GM23338 (cell line): ENCODE measurements around the gene COG7. TPM values are rescaled to one million over a fixed set of nuclear protein-coding genes. Genes with fewer than 3 reads are reported as not detected.

Experiments
- ATAC-seq: fragments of 200-7000 bp; cut with Tn5 transposase; 3 replicates; pipeline ENCODE4 v1.9.1; 2020
- DNase-seq: peaks from one replicate; pipeline ENCODE4 v3.0.0-alpha.2; 2015; ENCODE audit warnings: low spot score
- H2AFZ ChIP-seq: fragments of 200-600 bp; sonication (generic); 2 replicates; pipeline ENCODE4 v1.8.0; 2016; ENCODE audit warnings: antibody characterized with exemption, mild to moderate bottlenecking, moderate library complexity
- H3F3A ChIP-seq: fragments of 200-600 bp; sonication (generic); replicated peaks from 2 replicates; pipeline ENCODE4 v1.8.0; 2017; ENCODE audit warnings: antibody characterized with exemption, mixed run types, low read depth
- H3K27ac ChIP-seq: fragments of 200-600 bp; sonication (generic); 2 replicates; pipeline ENCODE4 v1.6.1; 2016; ENCODE audit warnings: low read depth
- H3K27me3 ChIP-seq: fragments of 200-600 bp; sonication (generic); 2 replicates; pipeline ENCODE4 v1.8.0; 2016; ENCODE audit warnings: mild to moderate bottlenecking, mixed run types, moderate library complexity; ENCODE audit not compliant: insufficient read depth
- H3K36me3 ChIP-seq: fragments of 200-600 bp; sonication (generic); 2 replicates; pipeline ENCODE4 v1.8.0; 2016; ENCODE audit warnings: mild to moderate bottlenecking; ENCODE audit not compliant: insufficient read depth
- H3K4me1 ChIP-seq: fragments of 200-600 bp; sonication (generic); 2 replicates; pipeline ENCODE4 v1.8.0; 2016; ENCODE audit warnings: mild to moderate bottlenecking, moderate library complexity; ENCODE audit not compliant: insufficient read depth
- H3K4me2 ChIP-seq: fragments of 200-600 bp; sonication (generic); 2 replicates; pipeline ENCODE4 v1.7.1; 2017; ENCODE audit warnings: mixed run types
- H3K4me3 ChIP-seq: fragments of 200-600 bp; sonication (generic); 2 replicates; pipeline ENCODE4 v1.6.1; 2016; ENCODE audit warnings: mixed run types
- H3K79me2 ChIP-seq: fragments of 200-600 bp; sonication (generic); replicated peaks from 2 replicates; pipeline ENCODE4 v1.8.0; 2017; ENCODE audit warnings: mild to moderate bottlenecking; ENCODE audit not compliant: insufficient read depth
- H3K9me2 ChIP-seq: fragments of 200-600 bp; sonication (generic); 2 replicates; pipeline ENCODE4 v1.8.0; 2017; ENCODE audit not compliant: insufficient read depth
- H4K20me1 ChIP-seq: fragments of 200-600 bp; sonication (generic); replicated peaks from 2 replicates; pipeline ENCODE4 v1.8.0; 2017; ENCODE audit warnings: mild to moderate bottlenecking; ENCODE audit not compliant: insufficient read depth
- H3K27ac Mint-ChIP-seq: 2 replicates; pipeline ENCODE4 v1.8.0; 2020; ENCODE audit warnings: inconsistent platforms, mild to moderate bottlenecking, moderate library complexity, mixed read lengths
- H3K27me3 Mint-ChIP-seq: 3 replicates; pipeline ENCODE4 v1.8.0; 2022; ENCODE audit warnings: low read depth, mild to moderate bottlenecking, moderate library complexity, mixed read lengths, inconsistent platforms; ENCODE audit not compliant: insufficient read depth, poor library complexity
- H3K36me3 Mint-ChIP-seq: 3 replicates; pipeline ENCODE4 v1.8.0; 2021; ENCODE audit warnings: low read depth, mild to moderate bottlenecking, inconsistent platforms, moderate library complexity, mixed read lengths
- H3K4me1 Mint-ChIP-seq: 3 replicates; pipeline ENCODE4 v1.8.0; 2020; ENCODE audit warnings: mild to moderate bottlenecking, inconsistent platforms, mixed read lengths
- H3K4me3 Mint-ChIP-seq: 3 replicates; pipeline ENCODE4 v1.8.0; 2021; ENCODE audit warnings: moderate library complexity, mild to moderate bottlenecking, inconsistent platforms, mixed read lengths
- H3K9me3 Mint-ChIP-seq: 3 replicates; pipeline ENCODE4 v1.8.0; 2020; ENCODE audit warnings: moderate library complexity, mild to moderate bottlenecking, inconsistent platforms, mixed read lengths
- CREB1 ChIP-seq: fragments of 250-450 bp; sonication (Bioruptor Pico); IDR thresholded peaks from 2 replicates; pipeline ENCODE4 v1.5.0; 2020; ENCODE audit warnings: low read depth, mild to moderate bottlenecking, moderate library complexity
- EZH2 ChIP-seq: fragments of 200-600 bp; sonication (generic); IDR thresholded peaks from one replicate; pipeline ENCODE4 v1.8.0; 2017; ENCODE audit warnings: antibody characterized with exemption, mild to moderate bottlenecking, low read depth; ENCODE audit not compliant: unreplicated experiment
- EZH2phosphoT487 ChIP-seq: fragments of 200-600 bp; sonication (generic); IDR thresholded peaks from one replicate; pipeline ENCODE4 v1.8.1; 2018; ENCODE audit warnings: antibody characterized with exemption; ENCODE audit not compliant: unreplicated experiment
- JUNB ChIP-seq: IDR thresholded peaks from one replicate; pipeline ENCODE4 v1.6.1; 2016; ENCODE audit warnings: antibody characterized with exemption; ENCODE audit not compliant: unreplicated experiment
- NANOG ChIP-seq: IDR thresholded peaks from 2 replicates; pipeline ENCODE4 v1.6.1; 2016; ENCODE audit warnings: antibody characterized with exemption, borderline replicate concordance
- POLR2AphosphoS5 ChIP-seq: IDR thresholded peaks from 2 replicates; pipeline ENCODE4 v1.6.1; 2016; ENCODE audit warnings: antibody characterized with exemption, low read depth
- STAT1 ChIP-seq: IDR thresholded peaks from one replicate; pipeline ENCODE4 v1.6.1; 2016; ENCODE audit warnings: antibody characterized with exemption; ENCODE audit not compliant: unreplicated experiment
- ZNF114 ChIP-seq: fragments of 250-450 bp; sonication (Bioruptor Pico); IDR thresholded peaks from 2 replicates; pipeline ENCODE4 v1.5.0; 2020; ENCODE audit warnings: mild to moderate bottlenecking, moderate library complexity
- ZNF331 ChIP-seq: fragments of 250-450 bp; sonication (Bioruptor Pico); IDR thresholded peaks from 2 replicates; pipeline ENCODE4 v1.5.0; 2020; ENCODE audit warnings: low read depth, mild to moderate bottlenecking, moderate library complexity
- polyA plus RNA-seq: library from polyadenylated mRNA; unstranded; fragments of >200 nt; fragmentation: Nextera tagmentation; extraction: Ambion mirVana; gene quantifications from 2 replicates; pipeline ENCODE4 v1.2.1, GENCODE V29; 2016
- total RNA-seq: library from RNA; depleted of rRNA; stranded (reverse); fragments of >200 nt; shearing (Covaris generic); gene quantifications from 2 replicates; pipeline ENCODE4 v1.2.3, GENCODE V29; 2014
- TF ChIP-seq, protein P1 (sequence below): fragments of 250-450 bp; sonication (Bioruptor Pico); IDR thresholded peaks from 2 replicates; pipeline ENCODE4 v1.5.0; 2020; ENCODE audit warnings: mild to moderate bottlenecking, moderate library complexity
- TF ChIP-seq, protein P2 (sequence below), 2 experiments: fragments of 200-600 bp in 1 of 2; sonication (generic) in 1 of 2; conservative IDR thresholded peaks; 2 replicates each; pipeline versions ENCODE4 v1.5.1 to v1.6.1; 2016 to 2017; ENCODE audit warnings: antibody characterized with exemption in 2 of 2, low read depth in 2 of 2, mild to moderate bottlenecking in 2 of 2, moderate library complexity in 1 of 2
- TF ChIP-seq, protein P3 (sequence below): IDR thresholded peaks from 2 replicates; pipeline ENCODE4 v1.6.1; 2016; ENCODE audit warnings: antibody characterized with exemption
- TF ChIP-seq, protein P4 (sequence below): IDR thresholded peaks from one replicate; pipeline ENCODE4 v1.6.1; 2018; ENCODE audit warnings: antibody characterized with exemption; ENCODE audit not compliant: unreplicated experiment

The COG7 gene
- total and polyA plus RNA-seq, 2 experiments from 2014 or later = 9.2 to 20.0 TPM

DNA sequence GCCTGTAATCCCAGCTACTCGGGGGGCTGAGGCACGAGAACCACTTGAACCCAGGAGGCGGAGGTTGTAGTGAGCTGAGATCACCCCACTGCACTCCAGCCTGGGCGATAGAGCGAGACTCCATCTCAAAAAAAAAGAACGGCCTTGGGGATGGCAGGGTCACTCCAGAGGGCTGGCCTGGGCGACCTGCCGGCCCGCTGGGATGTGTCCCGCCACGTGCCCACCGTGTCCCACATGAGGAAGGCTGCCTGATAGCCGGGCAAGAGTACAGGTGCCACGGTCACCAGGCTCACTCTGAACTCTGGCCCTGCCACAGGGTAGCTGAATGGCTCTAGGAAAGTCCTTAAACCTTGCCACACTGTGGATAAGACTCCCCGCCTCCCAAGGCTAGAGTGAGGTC is 67.5 kb downstream of the COG7 start:
- ATAC-seq = no peak
- no peak for TF ChIP-seq STAT1
- no peak for TF ChIP-seq EZH2phosphoT487
- no peak for TF ChIP-seq ZNF331 (CRISPR knock-in tag)
- TF ChIP-seq, protein P1, sequence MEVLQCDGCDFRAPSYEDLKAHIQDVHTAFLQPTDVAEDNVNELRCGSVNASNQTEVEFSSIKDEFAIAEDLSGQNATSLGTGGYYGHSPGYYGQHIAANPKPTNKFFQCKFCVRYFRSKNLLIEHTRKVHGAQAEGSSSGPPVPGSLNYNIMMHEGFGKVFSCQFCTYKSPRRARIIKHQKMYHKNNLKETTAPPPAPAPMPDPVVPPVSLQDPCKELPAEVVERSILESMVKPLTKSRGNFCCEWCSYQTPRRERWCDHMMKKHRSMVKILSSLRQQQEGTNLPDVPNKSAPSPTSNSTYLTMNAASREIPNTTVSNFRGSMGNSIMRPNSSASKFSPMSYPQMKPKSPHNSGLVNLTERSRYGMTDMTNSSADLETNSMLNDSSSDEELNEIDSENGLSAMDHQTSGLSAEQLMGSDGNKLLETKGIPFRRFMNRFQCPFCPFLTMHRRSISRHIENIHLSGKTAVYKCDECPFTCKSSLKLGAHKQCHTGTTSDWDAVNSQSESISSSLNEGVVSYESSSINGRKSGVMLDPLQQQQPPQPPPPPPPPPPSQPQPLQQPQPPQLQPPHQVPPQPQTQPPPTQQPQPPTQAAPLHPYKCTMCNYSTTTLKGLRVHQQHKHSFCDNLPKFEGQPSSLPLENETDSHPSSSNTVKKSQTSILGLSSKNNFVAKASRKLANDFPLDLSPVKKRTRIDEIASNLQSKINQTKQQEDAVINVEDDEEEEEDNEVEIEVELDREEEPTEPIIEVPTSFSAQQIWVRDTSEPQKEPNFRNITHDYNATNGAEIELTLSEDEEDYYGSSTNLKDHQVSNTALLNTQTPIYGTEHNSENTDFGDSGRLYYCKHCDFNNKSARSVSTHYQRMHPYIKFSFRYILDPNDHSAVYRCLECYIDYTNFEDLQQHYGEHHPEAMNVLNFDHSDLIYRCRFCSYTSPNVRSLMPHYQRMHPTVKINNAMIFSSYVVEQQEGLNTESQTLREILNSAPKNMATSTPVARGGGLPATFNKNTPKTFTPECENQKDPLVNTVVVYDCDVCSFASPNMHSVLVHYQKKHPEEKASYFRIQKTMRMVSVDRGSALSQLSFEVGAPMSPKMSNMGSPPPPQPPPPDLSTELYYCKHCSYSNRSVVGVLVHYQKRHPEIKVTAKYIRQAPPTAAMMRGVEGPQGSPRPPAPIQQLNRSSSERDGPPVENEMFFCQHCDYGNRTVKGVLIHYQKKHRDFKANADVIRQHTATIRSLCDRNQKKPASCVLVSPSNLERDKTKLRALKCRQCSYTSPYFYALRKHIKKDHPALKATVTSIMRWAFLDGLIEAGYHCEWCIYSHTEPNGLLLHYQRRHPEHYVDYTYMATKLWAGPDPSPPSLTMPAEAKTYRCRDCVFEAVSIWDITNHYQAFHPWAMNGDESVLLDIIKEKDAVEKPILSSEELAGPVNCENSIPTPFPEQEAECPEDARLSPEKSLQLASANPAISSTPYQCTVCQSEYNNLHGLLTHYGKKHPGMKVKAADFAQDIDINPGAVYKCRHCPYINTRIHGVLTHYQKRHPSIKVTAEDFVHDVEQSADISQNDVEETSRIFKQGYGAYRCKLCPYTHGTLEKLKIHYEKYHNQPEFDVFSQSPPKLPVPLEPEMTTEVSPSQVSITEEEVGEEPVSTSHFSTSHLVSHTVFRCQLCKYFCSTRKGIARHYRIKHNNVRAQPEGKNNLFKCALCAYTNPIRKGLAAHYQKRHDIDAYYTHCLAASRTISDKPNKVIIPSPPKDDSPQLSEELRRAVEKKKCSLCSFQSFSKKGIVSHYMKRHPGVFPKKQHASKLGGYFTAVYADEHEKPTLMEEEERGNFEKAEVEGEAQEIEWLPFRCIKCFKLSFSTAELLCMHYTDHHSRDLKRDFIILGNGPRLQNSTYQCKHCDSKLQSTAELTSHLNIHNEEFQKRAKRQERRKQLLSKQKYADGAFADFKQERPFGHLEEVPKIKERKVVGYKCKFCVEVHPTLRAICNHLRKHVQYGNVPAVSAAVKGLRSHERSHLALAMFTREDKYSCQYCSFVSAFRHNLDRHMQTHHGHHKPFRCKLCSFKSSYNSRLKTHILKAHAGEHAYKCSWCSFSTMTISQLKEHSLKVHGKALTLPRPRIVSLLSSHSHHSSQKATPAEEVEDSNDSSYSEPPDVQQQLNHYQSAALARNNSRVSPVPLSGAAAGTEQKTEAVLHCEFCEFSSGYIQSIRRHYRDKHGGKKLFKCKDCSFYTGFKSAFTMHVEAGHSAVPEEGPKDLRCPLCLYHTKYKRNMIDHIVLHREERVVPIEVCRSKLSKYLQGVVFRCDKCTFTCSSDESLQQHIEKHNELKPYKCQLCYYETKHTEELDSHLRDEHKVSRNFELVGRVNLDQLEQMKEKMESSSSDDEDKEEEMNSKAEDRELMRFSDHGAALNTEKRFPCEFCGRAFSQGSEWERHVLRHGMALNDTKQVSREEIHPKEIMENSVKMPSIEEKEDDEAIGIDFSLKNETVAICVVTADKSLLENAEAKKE (CRISPR knock-in tag) = no peak
- no peak for TF ChIP-seq EZH2
- no peak for TF ChIP-seq POLR2AphosphoS5
- TF ChIP-seq, protein P2, sequence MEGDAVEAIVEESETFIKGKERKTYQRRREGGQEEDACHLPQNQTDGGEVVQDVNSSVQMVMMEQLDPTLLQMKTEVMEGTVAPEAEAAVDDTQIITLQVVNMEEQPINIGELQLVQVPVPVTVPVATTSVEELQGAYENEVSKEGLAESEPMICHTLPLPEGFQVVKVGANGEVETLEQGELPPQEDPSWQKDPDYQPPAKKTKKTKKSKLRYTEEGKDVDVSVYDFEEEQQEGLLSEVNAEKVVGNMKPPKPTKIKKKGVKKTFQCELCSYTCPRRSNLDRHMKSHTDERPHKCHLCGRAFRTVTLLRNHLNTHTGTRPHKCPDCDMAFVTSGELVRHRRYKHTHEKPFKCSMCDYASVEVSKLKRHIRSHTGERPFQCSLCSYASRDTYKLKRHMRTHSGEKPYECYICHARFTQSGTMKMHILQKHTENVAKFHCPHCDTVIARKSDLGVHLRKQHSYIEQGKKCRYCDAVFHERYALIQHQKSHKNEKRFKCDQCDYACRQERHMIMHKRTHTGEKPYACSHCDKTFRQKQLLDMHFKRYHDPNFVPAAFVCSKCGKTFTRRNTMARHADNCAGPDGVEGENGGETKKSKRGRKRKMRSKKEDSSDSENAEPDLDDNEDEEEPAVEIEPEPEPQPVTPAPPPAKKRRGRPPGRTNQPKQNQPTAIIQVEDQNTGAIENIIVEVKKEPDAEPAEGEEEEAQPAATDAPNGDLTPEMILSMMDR (conservative IDR thresholded peaks at IDR 0.05; ENCODE audit: low read depth in 2 of 2) = no peak
- TF ChIP-seq, protein P3, sequence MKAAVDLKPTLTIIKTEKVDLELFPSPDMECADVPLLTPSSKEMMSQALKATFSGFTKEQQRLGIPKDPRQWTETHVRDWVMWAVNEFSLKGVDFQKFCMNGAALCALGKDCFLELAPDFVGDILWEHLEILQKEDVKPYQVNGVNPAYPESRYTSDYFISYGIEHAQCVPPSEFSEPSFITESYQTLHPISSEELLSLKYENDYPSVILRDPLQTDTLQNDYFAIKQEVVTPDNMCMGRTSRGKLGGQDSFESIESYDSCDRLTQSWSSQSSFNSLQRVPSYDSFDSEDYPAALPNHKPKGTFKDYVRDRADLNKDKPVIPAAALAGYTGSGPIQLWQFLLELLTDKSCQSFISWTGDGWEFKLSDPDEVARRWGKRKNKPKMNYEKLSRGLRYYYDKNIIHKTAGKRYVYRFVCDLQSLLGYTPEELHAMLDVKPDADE = no peak
- TF ChIP-seq CREB1 (CRISPR knock-in tag) = no peak
- no peak for TF ChIP-seq NANOG
- no peak for TF ChIP-seq ZNF114 (CRISPR knock-in tag)
- TF ChIP-seq, protein P4, sequence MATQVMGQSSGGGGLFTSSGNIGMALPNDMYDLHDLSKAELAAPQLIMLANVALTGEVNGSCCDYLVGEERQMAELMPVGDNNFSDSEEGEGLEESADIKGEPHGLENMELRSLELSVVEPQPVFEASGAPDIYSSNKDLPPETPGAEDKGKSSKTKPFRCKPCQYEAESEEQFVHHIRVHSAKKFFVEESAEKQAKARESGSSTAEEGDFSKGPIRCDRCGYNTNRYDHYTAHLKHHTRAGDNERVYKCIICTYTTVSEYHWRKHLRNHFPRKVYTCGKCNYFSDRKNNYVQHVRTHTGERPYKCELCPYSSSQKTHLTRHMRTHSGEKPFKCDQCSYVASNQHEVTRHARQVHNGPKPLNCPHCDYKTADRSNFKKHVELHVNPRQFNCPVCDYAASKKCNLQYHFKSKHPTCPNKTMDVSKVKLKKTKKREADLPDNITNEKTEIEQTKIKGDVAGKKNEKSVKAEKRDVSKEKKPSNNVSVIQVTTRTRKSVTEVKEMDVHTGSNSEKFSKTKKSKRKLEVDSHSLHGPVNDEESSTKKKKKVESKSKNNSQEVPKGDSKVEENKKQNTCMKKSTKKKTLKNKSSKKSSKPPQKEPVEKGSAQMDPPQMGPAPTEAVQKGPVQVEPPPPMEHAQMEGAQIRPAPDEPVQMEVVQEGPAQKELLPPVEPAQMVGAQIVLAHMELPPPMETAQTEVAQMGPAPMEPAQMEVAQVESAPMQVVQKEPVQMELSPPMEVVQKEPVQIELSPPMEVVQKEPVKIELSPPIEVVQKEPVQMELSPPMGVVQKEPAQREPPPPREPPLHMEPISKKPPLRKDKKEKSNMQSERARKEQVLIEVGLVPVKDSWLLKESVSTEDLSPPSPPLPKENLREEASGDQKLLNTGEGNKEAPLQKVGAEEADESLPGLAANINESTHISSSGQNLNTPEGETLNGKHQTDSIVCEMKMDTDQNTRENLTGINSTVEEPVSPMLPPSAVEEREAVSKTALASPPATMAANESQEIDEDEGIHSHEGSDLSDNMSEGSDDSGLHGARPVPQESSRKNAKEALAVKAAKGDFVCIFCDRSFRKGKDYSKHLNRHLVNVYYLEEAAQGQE = no peak
- no peak for TF ChIP-seq JUNB
- no peak overlapping the region for H3K27ac Mint-ChIP-seq

More for the DNA sequence above, 67.5 kb downstream of the COG7 start:
- H3K4me1 ChIP-seq = 0 out of 2 replicates have a peak, but pooled peaks cover 4% of the 10 kb centered on the region
- Mint-ChIP-seq H3K4me3 (no peak overlapping the region), H3K27me3 (no peaks in the 10 kb centered on the region), H3K4me1 (no peaks in the 10 kb centered on the region), H3K9me3 (no peaks in the 10 kb centered on the region), H3K36me3 (peaks cover 4% of the 10 kb centered on the region; the same call in 2 of the 3 replicates)
- no peaks in the 10 kb centered on the region for H4K20me1 ChIP-seq
- H3K27ac ChIP-seq = no peak overlapping the region
- no peaks in the 10 kb centered on the region for H3K9me2 ChIP-seq
- no peaks in the 10 kb centered on the region for H3K27me3 ChIP-seq
- DNase-seq = no peak
- H3K36me3 ChIP-seq = no peaks in the 10 kb centered on the region
- no peaks in the 10 kb centered on the region for H3F3A ChIP-seq
- no peak overlapping the region for H3K4me3 ChIP-seq
- H3K79me2 ChIP-seq = no peaks in the 10 kb centered on the region
- no peak overlapping the region for H2AFZ ChIP-seq
- no peak overlapping the region for H3K4me2 ChIP-seq
